SJSA1 (cell line): ENCODE data around the gene CDIP1. TPM values are rescaled to one million over a fixed set of nuclear protein-coding genes. Genes with fewer than 3 reads are reported as not detected.
A peak's percentile ranks its signal among the peaks of the same experiment; 100 is the strongest.

Source experiments
- DNase-seq, 2 experiments: peaks; one replicate each; pipeline ENCODE4 v3.0.0-alpha.2; 2015 to 2020; ENCODE audit warnings: low spot score in 2 of 2, low read depth in 1 of 2
- H3K27ac ChIP-seq: fragments of 250-450 bp; sonication (Bioruptor Pico); 2 replicates; pipeline ENCODE4 v1.5.1; 2020; ENCODE audit warnings: mild to moderate bottlenecking, moderate library complexity
- H3K27me3 ChIP-seq: fragments of 250-450 bp; sonication (Bioruptor Pico); replicated peaks from 2 replicates; pipeline ENCODE4 v1.5.1; 2020; ENCODE audit warnings: mild to moderate bottlenecking, moderate library complexity
- H3K36me3 ChIP-seq: fragments of 250-450 bp; sonication (Bioruptor Pico); 2 replicates; pipeline ENCODE4 v1.5.1; 2020; ENCODE audit warnings: mild to moderate bottlenecking
- H3K4me1 ChIP-seq: fragments of 250-450 bp; sonication (Bioruptor Pico); replicated peaks from 2 replicates; pipeline ENCODE4 v1.6.1; 2021; ENCODE audit warnings: mild to moderate bottlenecking
- H3K4me3 ChIP-seq: fragments of 250-450 bp; sonication (Bioruptor Pico); 2 replicates; pipeline ENCODE4 v1.5.1; 2020; ENCODE audit warnings: mild to moderate bottlenecking
- H3K9me3 ChIP-seq: fragments of 250-450 bp; sonication (Bioruptor Pico); replicated peaks from 2 replicates; pipeline ENCODE4 v1.5.1; 2020; ENCODE audit warnings: mild to moderate bottlenecking
- total RNA-seq: library from RNA; depleted of rRNA; stranded (reverse); fragments of >200 nt; shearing (Covaris generic); gene quantifications from 2 replicates; pipeline ENCODE4 v1.2.3, GENCODE V29; 2014

CDIP1 gene
- total RNA-seq, 1 experiment from 2014 or later: 5.1 TPM

GRCh38 chr16:4515611-4516233 lies 22.9 kb downstream of the CDIP1 start:
- peaks cover 9% of the 10 kb centered on the region; the same call in 1 of the 2 replicates for H3K4me1 ChIP-seq
- peaks cover 22% of the 10 kb centered on the region for H3K36me3 ChIP-seq
- H3K9me3 ChIP-seq: no peaks in the 10 kb centered on the region
- no peak for DNase-seq
- no peak overlapping the region for H3K27ac ChIP-seq
- no peaks in the 10 kb centered on the region for H3K27me3 ChIP-seq
- H3K4me3 ChIP-seq: no peak overlapping the region

GRCh38 chr16:4514606-4515005 lies 24.0 kb downstream of the CDIP1 start:
- Histone ChIP-seq H3K36me3 (peaks cover 30% of the 10 kb centered on the region), H3K9me3 (no peaks in the 10 kb centered on the region), H3K4me1 (peaks cover 9% of the 10 kb centered on the region; the same call in 1 of the 2 replicates), H3K27ac (no peak overlapping the region), H3K4me3 (no peak overlapping the region), H3K27me3 (no peaks in the 10 kb centered on the region)
- DNase-seq: no peak

GRCh38 chr16:4513881-4514280 lies 24.7 kb downstream of the CDIP1 start:
- H3K27ac ChIP-seq: no peak overlapping the region
- peaks cover 9% of the 10 kb centered on the region; the same call in 1 of the 2 replicates for H3K4me1 ChIP-seq
- no peak overlapping the region for H3K4me3 ChIP-seq
- DNase-seq: no peak
- H3K9me3 ChIP-seq: no peaks in the 10 kb centered on the region
- no peaks in the 10 kb centered on the region for H3K27me3 ChIP-seq
- peaks cover 37% of the 10 kb centered on the region for H3K36me3 ChIP-seq

- Histone ChIP-seq H3K4me1 (peaks cover 9% of the 10 kb centered on the region; the same call in 1 of the 2 replicates), H3K9me3 (no peaks in the 10 kb centered on the region), H3K4me3 (no peak overlapping the region), H3K27ac (no peak overlapping the region), H3K27me3 (no peaks in the 10 kb centered on the region), H3K36me3 (peaks cover 41% of the 10 kb centered on the region)
- no peak for DNase-seq
Measured at GRCh38 chr16:4513086-4513860, 25.3 kb downstream of the CDIP1 start.

GRCh38 chr16:4512473-4512872 lies 26.1 kb downstream of the CDIP1 start:
- H3K4me3 ChIP-seq: no peak overlapping the region
- no peaks in the 10 kb centered on the region for H3K9me3 ChIP-seq
- H3K27ac ChIP-seq: no peak overlapping the region
- H3K36me3 ChIP-seq: peaks cover 46% of the 10 kb centered on the region
- peaks cover 9% of the 10 kb centered on the region; the same call in 1 of the 2 replicates for H3K4me1 ChIP-seq
- DNase-seq: no peak
- H3K27me3 ChIP-seq: no peaks in the 10 kb centered on the region

- peaks cover 55% of the 10 kb centered on the region for H3K36me3 ChIP-seq
Measured at GRCh38 chr16:4511441-4512082, 27.0 kb downstream of the CDIP1 start.

GRCh38 chr16:4510747-4511426 lies 27.7 kb downstream of the CDIP1 start:
- H3K4me1 ChIP-seq: peaks cover 7% of the 10 kb centered on the region; the same call in 1 of the 2 replicates
- H3K36me3 ChIP-seq: peaks cover 61% of the 10 kb centered on the region
- H3K27ac ChIP-seq: no peak overlapping the region
- DNase-seq: no peak
- no peaks in the 10 kb centered on the region for H3K27me3 ChIP-seq
- H3K9me3 ChIP-seq: no peaks in the 10 kb centered on the region
- no peak overlapping the region for H3K4me3 ChIP-seq

More at GRCh38 chr16:4511441-4512082, 27.0 kb downstream of the CDIP1 start:
- Histone ChIP-seq H3K9me3 (no peaks in the 10 kb centered on the region), H3K27ac (no peak overlapping the region), H3K27me3 (no peaks in the 10 kb centered on the region), H3K4me1 (peaks cover 9% of the 10 kb centered on the region; the same call in 1 of the 2 replicates), H3K4me3 (no peak overlapping the region)
- peak; percentile 36 to 59 for DNase-seq

- Histone ChIP-seq H3K9me3 (no peaks in the 10 kb centered on the region), H3K4me3 (no peak overlapping the region), H3K27ac (no peak overlapping the region), H3K36me3 (peaks cover 64% of the 10 kb centered on the region), H3K27me3 (no peaks in the 10 kb centered on the region), H3K4me1 (no peaks in the 10 kb centered on the region; the same call in 1 of the 2 replicates)
- no peak for DNase-seq
Measured at GRCh38 chr16:4510131-4510530, 28.4 kb downstream of the CDIP1 start.

GRCh38 chr16:4509420-4509819 lies 29.2 kb downstream of the CDIP1 start:
- DNase-seq: no peak
- Histone ChIP-seq H3K27ac (no peak overlapping the region), H3K4me3 (no peak overlapping the region), H3K4me1 (no peaks in the 10 kb centered on the region), H3K9me3 (no peaks in the 10 kb centered on the region), H3K27me3 (no peaks in the 10 kb centered on the region), H3K36me3 (peaks cover 64% of the 10 kb centered on the region)

GRCh38 chr16:4508806-4509205 lies 29.8 kb downstream of the CDIP1 start:
- Histone ChIP-seq H3K4me3 (no peak overlapping the region), H3K4me1 (no peaks in the 10 kb centered on the region), H3K27ac (no peak overlapping the region), H3K36me3 (peaks cover 64% of the 10 kb centered on the region), H3K9me3 (no peaks in the 10 kb centered on the region), H3K27me3 (no peaks in the 10 kb centered on the region)
- DNase-seq: no peak

- peaks cover 64% of the 10 kb centered on the region for H3K36me3 ChIP-seq
Measured at GRCh38 chr16:4507588-4508345, 30.8 kb downstream of the CDIP1 start.

GRCh38 chr16:4506450-4506849 lies 32.1 kb downstream of the CDIP1 start:
- Histone ChIP-seq H3K27ac (no peak overlapping the region), H3K27me3 (no peaks in the 10 kb centered on the region), H3K4me3 (no peak overlapping the region), H3K9me3 (no peaks in the 10 kb centered on the region), H3K4me1 (peaks cover 4% of the 10 kb centered on the region), H3K36me3 (peaks cover 52% of the 10 kb centered on the region)
- peak; percentile 34 to 61 for DNase-seq

More at GRCh38 chr16:4507588-4508345, 30.8 kb downstream of the CDIP1 start:
- DNase-seq: no peak
- Histone ChIP-seq H3K4me1 (no peaks in the 10 kb centered on the region), H3K4me3 (no peak overlapping the region), H3K9me3 (no peaks in the 10 kb centered on the region), H3K27me3 (no peaks in the 10 kb centered on the region), H3K27ac (no peak overlapping the region)
